NCI-H1105 treated with DMSO at 0.1 percent for 48 hours (cell line): ENCODE measurements around the gene TNC.

Experiments
- DNase-seq: peaks from one replicate; lab custom pipeline; 2025; lab: John Stamatoyannopoulos, UW

TNC gene

GRCh38 chr9:115008536-115009270, 109.3 kb downstream of the TNC start:
- DNase-seq, result no peak

GRCh38 chr9:115006660-115007059, 111.3 kb downstream of the TNC start:
- DNase-seq, result no peak

GRCh38 chr9:115005322-115005721, 112.6 kb downstream of the TNC start:
- DNase-seq, result no peak

GRCh38 chr9:115004545-115004944, 113.4 kb downstream of the TNC start:
- no peak for DNase-seq

GRCh38 chr9:115002371-115003120, 115.4 kb downstream of the TNC start:
- peak; percentile 54 for DNase-seq

- no peak for DNase-seq
Measured at GRCh38 chr9:115000217-115000639, 117.7 kb downstream of the TNC start.

GRCh38 chr9:114998326-114998725, 119.6 kb downstream of the TNC start:
- DNase-seq, result no peak

- no peak for DNase-seq
Measured at GRCh38 chr9:114995681-114996221, 122.2 kb downstream of the TNC start.

- DNase-seq, result no peak
Measured at GRCh38 chr9:114994768-114995167, 123.2 kb downstream of the TNC start.

GRCh38 chr9:114991861-114992260, 126.1 kb downstream of the TNC start:
- no peak for DNase-seq

- no peak for DNase-seq
Measured at GRCh38 chr9:114990901-114991300, 127.1 kb downstream of the TNC start.

GRCh38 chr9:114989600-114990410, 128.2 kb downstream of the TNC start:
- no peak for DNase-seq

GRCh38 chr9:114988962-114989599, 128.9 kb downstream of the TNC start:
- no peak for DNase-seq

GRCh38 chr9:114987116-114987515, 130.8 kb downstream of the TNC start:
- DNase-seq, result no peak

GRCh38 chr9:114985959-114986501, 131.9 kb downstream of the TNC start:
- DNase-seq, result no peak

GRCh38 chr9:114981063-114981462, 136.9 kb downstream of the TNC start:
- no peak for DNase-seq

GRCh38 chr9:114973216-114973615, 144.7 kb downstream of the TNC start:
- DNase-seq, result no peak

GRCh38 chr9:114972510-114973136, 145.3 kb downstream of the TNC start:
- DNase-seq, result no peak
